Kidney epithelial cell (primary cell): ENCODE results near the gene PER2. TPM values are rescaled to one million over a fixed set of nuclear protein-coding genes. Genes with fewer than 3 reads are reported as not detected.

Experiments used
- DNase-seq: peaks from one replicate; pipeline ENCODE4 v3.0.0-alpha.2; 2010; ENCODE audit warnings: low read depth
- H3K27me3 ChIP-seq: 2 replicates; pipeline ENCODE4 v1.6.0; 2011; ENCODE audit warnings: low read length; ENCODE audit not compliant: control insufficient read depth, insufficient read depth
- H3K36me3 ChIP-seq: 2 replicates; pipeline ENCODE4 v1.5.1; 2011; ENCODE audit warnings: low read length; ENCODE audit not compliant: control insufficient read depth, insufficient read depth
- H3K4me3 ChIP-seq: 2 replicates; pipeline ENCODE4 v1.5.1; 2011; ENCODE audit warnings: low read depth, mild to moderate bottlenecking, control low read depth, low read length
- total RNA-seq: library from RNA; depleted of rRNA; stranded (reverse); fragments of >200 nt; gene quantifications from 2 replicates; pipeline ENCODE4 v1.2.3, GENCODE V29; 2015
- TF ChIP-seq, protein P1 (sequence below): IDR thresholded peaks from 2 replicates; pipeline ENCODE4 v1.5.1; 2011; ENCODE audit warnings: mild to moderate bottlenecking, moderate library complexity, low read length, control low read depth, inconsistent platforms; ENCODE audit not compliant: insufficient read depth, poor library complexity, severe bottlenecking

PER2 gene
- total RNA-seq, 1 donor from 2014 or later, result 3.3 TPM

DNA sequence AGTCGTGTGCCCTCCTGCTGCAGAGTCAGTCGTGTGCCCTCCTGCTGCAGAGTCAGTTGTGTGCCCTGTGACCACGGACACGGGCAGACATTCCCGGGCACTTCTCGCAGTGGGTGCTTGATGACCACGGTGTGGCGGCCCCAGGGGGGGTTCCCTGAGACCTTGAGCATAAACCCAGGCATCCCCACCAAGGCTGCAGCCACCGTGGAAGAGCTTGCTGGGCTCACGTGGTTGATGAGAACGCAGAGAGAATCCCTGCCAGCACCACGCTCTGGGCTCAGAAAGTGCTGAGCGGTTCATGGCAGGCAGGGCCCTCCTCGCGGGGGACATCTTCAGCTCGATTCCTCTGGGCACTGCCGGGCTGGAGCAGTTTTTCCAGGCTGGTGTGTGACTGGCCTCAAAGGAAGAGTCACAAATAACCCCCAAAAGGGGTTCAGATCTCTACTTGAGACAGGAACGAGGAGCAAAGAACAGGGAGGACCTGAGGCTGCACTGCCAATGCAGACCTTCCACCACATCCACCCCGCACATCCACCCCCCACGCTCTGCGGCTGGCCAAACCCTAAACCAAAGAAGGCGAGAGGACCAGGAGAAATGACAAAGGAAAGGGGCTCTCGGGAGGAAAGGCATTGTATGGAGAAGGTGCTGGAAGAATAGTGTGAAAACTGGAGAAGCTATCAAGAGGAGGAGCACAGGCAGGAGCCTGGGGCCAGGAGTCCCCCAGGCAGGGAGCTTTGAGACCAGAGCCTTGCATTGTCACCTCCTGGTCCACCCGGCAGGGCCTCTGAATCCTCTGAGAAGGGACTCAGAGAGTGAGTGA, 8.4 kb upstream of the PER2 start:
- H3K27me3 ChIP-seq, result peaks cover 21% of the 10 kb centered on the region
- TF ChIP-seq, protein P1, sequence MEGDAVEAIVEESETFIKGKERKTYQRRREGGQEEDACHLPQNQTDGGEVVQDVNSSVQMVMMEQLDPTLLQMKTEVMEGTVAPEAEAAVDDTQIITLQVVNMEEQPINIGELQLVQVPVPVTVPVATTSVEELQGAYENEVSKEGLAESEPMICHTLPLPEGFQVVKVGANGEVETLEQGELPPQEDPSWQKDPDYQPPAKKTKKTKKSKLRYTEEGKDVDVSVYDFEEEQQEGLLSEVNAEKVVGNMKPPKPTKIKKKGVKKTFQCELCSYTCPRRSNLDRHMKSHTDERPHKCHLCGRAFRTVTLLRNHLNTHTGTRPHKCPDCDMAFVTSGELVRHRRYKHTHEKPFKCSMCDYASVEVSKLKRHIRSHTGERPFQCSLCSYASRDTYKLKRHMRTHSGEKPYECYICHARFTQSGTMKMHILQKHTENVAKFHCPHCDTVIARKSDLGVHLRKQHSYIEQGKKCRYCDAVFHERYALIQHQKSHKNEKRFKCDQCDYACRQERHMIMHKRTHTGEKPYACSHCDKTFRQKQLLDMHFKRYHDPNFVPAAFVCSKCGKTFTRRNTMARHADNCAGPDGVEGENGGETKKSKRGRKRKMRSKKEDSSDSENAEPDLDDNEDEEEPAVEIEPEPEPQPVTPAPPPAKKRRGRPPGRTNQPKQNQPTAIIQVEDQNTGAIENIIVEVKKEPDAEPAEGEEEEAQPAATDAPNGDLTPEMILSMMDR, result no peak
- no peak overlapping the region for H3K4me3 ChIP-seq
- H3K36me3 ChIP-seq, result no peaks in the 10 kb centered on the region
- DNase-seq, result no peak

DNA sequence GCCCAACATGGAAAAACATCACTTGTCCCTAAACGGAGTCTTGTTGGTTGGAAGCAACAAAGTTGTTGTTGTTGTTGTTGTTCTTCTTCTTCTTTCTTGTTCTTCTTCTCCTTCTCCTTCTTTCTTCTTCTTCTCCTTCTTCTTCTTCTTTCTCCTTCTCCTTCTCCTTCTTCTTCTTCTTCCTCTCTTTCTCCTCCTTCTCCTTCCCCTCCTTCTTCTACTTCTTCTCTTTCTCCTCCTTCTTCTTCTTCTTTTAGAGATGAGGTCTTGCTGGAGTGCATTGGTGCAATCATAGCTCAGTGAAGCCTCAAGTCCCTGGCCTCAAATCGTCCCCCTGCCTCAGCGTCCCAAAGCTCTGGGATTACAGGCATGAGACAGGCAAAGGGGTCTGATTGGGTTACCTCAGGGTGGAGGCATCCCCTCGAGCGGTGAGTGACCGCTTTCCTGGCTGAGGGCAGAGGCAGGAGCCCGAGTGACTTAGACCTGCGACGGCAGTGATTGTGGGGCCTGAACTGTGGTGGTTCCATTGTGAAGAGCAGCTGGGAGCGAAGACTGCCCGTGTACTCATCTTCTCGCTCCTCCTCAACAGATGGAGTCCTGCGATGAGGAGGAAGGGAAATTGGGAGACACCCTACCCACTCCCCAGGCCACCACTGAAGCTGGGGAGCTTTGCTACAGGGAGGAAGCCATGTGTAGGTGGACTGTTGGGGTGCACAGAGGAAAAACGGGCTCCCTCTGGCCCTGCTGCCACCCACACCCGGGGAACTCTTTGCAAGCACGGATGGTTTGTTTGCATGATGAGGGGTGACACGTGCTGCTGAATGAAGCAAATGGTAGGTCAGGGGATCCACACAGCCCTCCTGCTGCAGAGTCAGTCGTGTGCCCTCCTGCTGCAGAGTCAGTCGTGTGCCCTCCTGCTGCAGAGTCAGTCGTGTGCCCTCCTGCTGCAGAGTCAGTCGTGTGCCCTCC, 7.0 kb upstream of the PER2 start:
- no peak for DNase-seq
- TF ChIP-seq, protein P1, result no peak
- Histone ChIP-seq H3K36me3 (no peaks in the 10 kb centered on the region), H3K4me3 (no peak overlapping the region), H3K27me3 (peaks cover 21% of the 10 kb centered on the region)

DNA sequence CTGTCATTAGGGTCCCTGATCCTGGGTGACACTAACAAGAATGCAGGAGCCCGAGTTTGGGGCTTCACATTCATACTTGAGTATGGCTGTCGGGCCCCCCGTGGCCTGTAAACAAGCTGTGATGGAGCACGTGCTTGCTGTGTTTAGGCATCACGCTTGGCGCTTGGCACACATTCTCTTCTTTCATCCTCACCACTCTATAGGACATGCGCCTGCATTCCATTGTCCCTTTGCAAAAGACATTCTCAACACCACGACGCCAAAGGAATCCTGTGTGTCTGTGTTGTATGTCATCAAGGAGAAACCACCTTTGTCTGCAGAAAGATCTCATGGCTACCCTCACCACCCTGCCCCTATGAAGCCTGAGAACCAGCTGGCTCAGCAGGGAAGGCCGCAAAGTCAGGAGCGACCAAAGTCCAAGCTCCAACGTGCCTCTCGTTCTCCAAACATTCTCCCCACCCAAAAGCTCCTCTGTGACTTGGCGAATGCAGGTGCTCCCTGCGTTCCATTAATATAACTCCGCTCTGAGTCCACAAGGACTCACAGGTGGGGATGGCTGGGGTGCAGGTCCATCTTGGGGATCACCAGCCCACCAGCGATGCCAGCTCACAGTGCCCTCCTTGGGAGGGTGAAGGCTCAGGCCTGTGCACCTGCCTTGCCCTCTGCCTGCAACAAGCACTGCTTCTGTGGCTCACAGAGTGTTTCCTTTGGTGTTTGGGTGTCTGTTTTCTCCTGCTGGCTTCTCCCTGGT, 6.2 kb upstream of the PER2 start:
- Histone ChIP-seq H3K4me3 (no peak overlapping the region), H3K27me3 (peaks cover 21% of the 10 kb centered on the region), H3K36me3 (no peaks in the 10 kb centered on the region)
- TF ChIP-seq, protein P1, result no peak
- no peak for DNase-seq

DNA sequence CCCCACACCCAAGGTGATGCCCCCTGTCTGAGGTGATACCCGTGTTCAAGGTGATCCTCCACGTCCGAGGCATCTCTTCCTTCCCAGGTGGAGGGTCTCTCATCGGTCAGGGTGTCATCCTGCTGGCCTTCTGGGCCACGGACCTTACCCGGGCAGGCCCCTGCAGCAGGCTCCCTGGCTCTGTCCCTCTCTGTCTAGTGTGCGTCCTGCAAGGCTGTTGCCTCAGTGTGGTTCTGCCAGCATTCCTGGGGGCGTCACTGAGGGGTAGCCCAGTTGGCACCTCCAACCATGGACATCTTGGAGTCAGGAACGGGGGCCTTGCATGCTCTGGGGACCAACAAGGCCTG, 5.6 kb upstream of the PER2 start:
- no peaks in the 10 kb centered on the region for H3K36me3 ChIP-seq
- H3K27me3 ChIP-seq, result peaks cover 21% of the 10 kb centered on the region
- no peak for DNase-seq
- TF ChIP-seq, protein P1, result no peak
- no peak overlapping the region for H3K4me3 ChIP-seq

DNA sequence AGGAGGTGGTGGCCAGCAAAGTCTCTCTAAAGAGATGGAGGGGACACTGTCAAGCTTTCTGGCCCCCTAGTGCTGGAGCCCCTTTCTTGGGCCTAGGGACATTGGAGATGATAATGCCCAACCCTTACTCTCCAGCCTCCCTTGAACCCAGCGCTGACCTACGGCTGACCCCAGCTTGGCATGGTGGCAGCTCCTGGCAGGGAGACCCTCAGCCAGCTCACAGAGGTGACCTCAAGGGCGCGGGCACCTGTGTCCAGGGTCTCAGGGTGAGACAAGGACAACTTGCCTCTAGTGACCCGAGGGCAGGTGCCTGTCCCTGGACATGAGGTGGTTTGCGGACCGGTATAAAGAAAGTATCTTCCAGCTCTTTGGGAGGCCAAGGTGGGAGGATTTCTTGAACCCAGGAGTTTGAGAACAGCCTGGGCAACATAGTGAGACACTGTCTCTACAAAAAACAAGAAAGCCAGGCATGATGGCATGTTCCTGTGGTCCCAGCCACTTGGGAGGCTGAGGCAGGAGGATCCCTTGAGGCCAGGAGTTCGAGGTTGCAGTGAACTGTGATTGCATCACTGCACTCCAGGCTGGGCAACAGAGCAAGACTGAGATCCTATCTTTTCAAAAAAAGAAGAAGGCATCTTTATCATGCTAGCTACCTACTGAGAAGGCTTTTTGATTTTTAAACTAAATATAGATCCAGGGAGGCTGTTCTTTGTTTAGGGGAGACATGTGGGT, 3.3 kb upstream of the PER2 start:
- Histone ChIP-seq H3K4me3 (no peak overlapping the region), H3K36me3 (no peaks in the 10 kb centered on the region), H3K27me3 (peaks cover 13% of the 10 kb centered on the region)
- no peak for DNase-seq
- TF ChIP-seq, protein P1, result no peak
